HEK293 (cell line): ENCODE measurements around the gene TM2D3.

Source experiments
- BCL11B ChIP-seq: fragments of 450-650 bp; formaldehyde crosslinking; IDR thresholded peaks from 2 replicates; pipeline ENCODE4 v1.5.1; 2016; ENCODE audit warnings: low read depth, missing biosample characterization, missing genetic modification characterization
- PBX3 ChIP-seq: sonication (generic); formaldehyde crosslinking; IDR thresholded peaks from 2 replicates; pipeline ENCODE4 v1.8.1; 2022; ENCODE audit warnings: mild to moderate bottlenecking, moderate library complexity, missing genetic modification reagents
- REST ChIP-seq: fragments of 450-650 bp; formaldehyde crosslinking; IDR thresholded peaks from 2 replicates; pipeline ENCODE4 v1.5.1; 2016; ENCODE audit warnings: missing biosample characterization, missing genetic modification characterization
- TCF7L2 ChIP-seq: IDR thresholded peaks from 2 replicates; pipeline ENCODE4 v1.6.1; 2011; ENCODE audit warnings: low read depth, mild to moderate bottlenecking, inconsistent platforms, low read length, moderate library complexity, borderline replicate concordance
- ZIC2 ChIP-seq: fragments of 450-650 bp; formaldehyde crosslinking; IDR thresholded peaks from 2 replicates; pipeline ENCODE4 v1.5.1; 2016; ENCODE audit warnings: missing biosample characterization, missing genetic modification characterization
- ZNF24 ChIP-seq: fragments of 450-650 bp; formaldehyde crosslinking; IDR thresholded peaks from 2 replicates; pipeline ENCODE4 v1.5.1; 2016; ENCODE audit warnings: missing biosample characterization, missing genetic modification characterization
- ZNF280D ChIP-seq: fragments of 450-650 bp; formaldehyde crosslinking; IDR thresholded peaks from 2 replicates; pipeline ENCODE4 v1.5.1; 2016; ENCODE audit warnings: missing biosample characterization, missing genetic modification characterization
- ZNF416 ChIP-seq: fragments of 450-650 bp; formaldehyde crosslinking; IDR thresholded peaks from 2 replicates; pipeline ENCODE4 v1.5.1; 2016; ENCODE audit warnings: missing biosample characterization, missing genetic modification characterization
- ZNF626 ChIP-seq: fragments of 450-650 bp; sonication (Bioruptor Pico); formaldehyde crosslinking; IDR thresholded peaks from 2 replicates; pipeline ENCODE4 v1.5.1; 2018; ENCODE audit warnings: missing biosample characterization, missing genetic modification characterization, inconsistent platforms
- ZNF664 ChIP-seq: fragments of 450-650 bp; formaldehyde crosslinking; IDR thresholded peaks from 2 replicates; pipeline ENCODE4 v1.5.1; 2016; ENCODE audit warnings: missing biosample characterization, missing genetic modification characterization
- ZNF777 ChIP-seq: fragments of 450-650 bp; formaldehyde crosslinking; IDR thresholded peaks from 2 replicates; pipeline ENCODE4 v1.5.1; 2017; ENCODE audit warnings: missing biosample characterization, missing genetic modification characterization, borderline replicate concordance
- TF ChIP-seq, protein P1 (sequence below): fragments of 450-650 bp; formaldehyde crosslinking; IDR thresholded peaks from 2 replicates; pipeline ENCODE4 v1.5.1; 2016; ENCODE audit warnings: missing biosample characterization, missing genetic modification characterization
- TF ChIP-seq, protein P2 (sequence below): fragments of 450-650 bp; IDR thresholded peaks from 2 replicates; pipeline ENCODE4 v1.5.1; 2018; ENCODE audit warnings: missing biosample characterization, mild to moderate bottlenecking, missing genetic modification characterization

- TF ChIP-seq ZNF280D (tag by site-specific recombination) (no peak), TCF7L2 (no peak), REST (no peak), BCL11B (tag by site-specific recombination) (no peak), ZNF664 (no peak), ZNF777 (tag by site-specific recombination) (no peak), ZNF24 (tag by site-specific recombination) (no peak), ZNF416 (tag by site-specific recombination) (no peak), ZNF626 (tag by site-specific recombination) (no peak), PBX3 (no peak), ZIC2 (no peak)
- TF ChIP-seq, protein P1, sequence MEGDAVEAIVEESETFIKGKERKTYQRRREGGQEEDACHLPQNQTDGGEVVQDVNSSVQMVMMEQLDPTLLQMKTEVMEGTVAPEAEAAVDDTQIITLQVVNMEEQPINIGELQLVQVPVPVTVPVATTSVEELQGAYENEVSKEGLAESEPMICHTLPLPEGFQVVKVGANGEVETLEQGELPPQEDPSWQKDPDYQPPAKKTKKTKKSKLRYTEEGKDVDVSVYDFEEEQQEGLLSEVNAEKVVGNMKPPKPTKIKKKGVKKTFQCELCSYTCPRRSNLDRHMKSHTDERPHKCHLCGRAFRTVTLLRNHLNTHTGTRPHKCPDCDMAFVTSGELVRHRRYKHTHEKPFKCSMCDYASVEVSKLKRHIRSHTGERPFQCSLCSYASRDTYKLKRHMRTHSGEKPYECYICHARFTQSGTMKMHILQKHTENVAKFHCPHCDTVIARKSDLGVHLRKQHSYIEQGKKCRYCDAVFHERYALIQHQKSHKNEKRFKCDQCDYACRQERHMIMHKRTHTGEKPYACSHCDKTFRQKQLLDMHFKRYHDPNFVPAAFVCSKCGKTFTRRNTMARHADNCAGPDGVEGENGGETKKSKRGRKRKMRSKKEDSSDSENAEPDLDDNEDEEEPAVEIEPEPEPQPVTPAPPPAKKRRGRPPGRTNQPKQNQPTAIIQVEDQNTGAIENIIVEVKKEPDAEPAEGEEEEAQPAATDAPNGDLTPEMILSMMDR (tag by site-specific recombination): no peak
- TF ChIP-seq, protein P2, sequence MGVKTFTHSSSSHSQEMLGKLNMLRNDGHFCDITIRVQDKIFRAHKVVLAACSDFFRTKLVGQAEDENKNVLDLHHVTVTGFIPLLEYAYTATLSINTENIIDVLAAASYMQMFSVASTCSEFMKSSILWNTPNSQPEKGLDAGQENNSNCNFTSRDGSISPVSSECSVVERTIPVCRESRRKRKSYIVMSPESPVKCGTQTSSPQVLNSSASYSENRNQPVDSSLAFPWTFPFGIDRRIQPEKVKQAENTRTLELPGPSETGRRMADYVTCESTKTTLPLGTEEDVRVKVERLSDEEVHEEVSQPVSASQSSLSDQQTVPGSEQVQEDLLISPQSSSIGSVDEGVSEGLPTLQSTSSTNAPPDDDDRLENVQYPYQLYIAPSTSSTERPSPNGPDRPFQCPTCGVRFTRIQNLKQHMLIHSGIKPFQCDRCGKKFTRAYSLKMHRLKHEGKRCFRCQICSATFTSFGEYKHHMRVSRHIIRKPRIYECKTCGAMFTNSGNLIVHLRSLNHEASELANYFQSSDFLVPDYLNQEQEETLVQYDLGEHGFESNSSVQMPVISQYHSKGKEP (tag by site-specific recombination): no peak
These were observed 42.2 kb downstream of the TM2D3 start for GRCh38 chr15:101609742-101610610.
